HUES64 (cell line): ENCODE results near the gene GLRA3.

Experiments used
- H3K27ac ChIP-seq: 2 replicates; pipeline ENCODE4 v1.7.0; 2013; ENCODE audit warnings: low read depth, low read length, inconsistent platforms
- H3K27me3 ChIP-seq: 2 replicates; pipeline ENCODE4 v1.6.1; 2013; ENCODE audit warnings: mild to moderate bottlenecking, low read length; ENCODE audit not compliant: insufficient read depth
- H3K36me3 ChIP-seq: 2 replicates; pipeline ENCODE4 v1.6.1; 2013; ENCODE audit warnings: mild to moderate bottlenecking, low read length; ENCODE audit not compliant: insufficient read depth
- H3K4me1 ChIP-seq: 2 replicates; pipeline ENCODE4 v1.6.1; 2013; ENCODE audit warnings: mild to moderate bottlenecking, low read length, moderate library complexity; ENCODE audit not compliant: insufficient read depth
- H3K4me3 ChIP-seq: 2 replicates; pipeline ENCODE4 v1.5.1; 2013; ENCODE audit warnings: mild to moderate bottlenecking, low read length, moderate library complexity
- H3K9ac ChIP-seq: 2 replicates; pipeline ENCODE4 v1.6.1; 2013; ENCODE audit warnings: mild to moderate bottlenecking, low read depth, low read length
- H3K9me3 ChIP-seq: 2 replicates; pipeline ENCODE4 v1.6.1; 2013; ENCODE audit warnings: low read depth, low read length; ENCODE audit not compliant: insufficient read depth
- WGBS: fragments of 150-250, 120-280 bp; methylation state at CpG from one replicate; pipeline ENCODE4 v1.1.7; 2013; ENCODE audit warnings: missing lambda C conversion rate; 5-methylcytosine and 5-hydroxymethylcytosine counted together

The GLRA3 gene

GRCh38 chr4:174859904-174860303 lies 30.9 kb upstream of the GLRA3 start:
- Histone ChIP-seq H3K9me3 (no peaks in the 10 kb centered on the region), H3K9ac (no peak overlapping the region), H3K27ac (no peak overlapping the region), H3K36me3 (no peaks in the 10 kb centered on the region), H3K27me3 (no peaks in the 10 kb centered on the region), H3K4me1 (no peaks in the 10 kb centered on the region), H3K4me3 (no peak overlapping the region)
- WGBS, result 96% methylated on average over 2 of the region's 2 CpGs

- WGBS, result 89% methylated on average over 3 of the region's 3 CpGs
- Histone ChIP-seq H3K4me3 (no peak overlapping the region), H3K4me1 (no peaks in the 10 kb centered on the region), H3K36me3 (no peaks in the 10 kb centered on the region), H3K9me3 (no peaks in the 10 kb centered on the region), H3K27me3 (no peaks in the 10 kb centered on the region), H3K27ac (no peak overlapping the region), H3K9ac (no peak overlapping the region)
These were observed 28.1 kb upstream of the GLRA3 start for GRCh38 chr4:174856926-174857800.

GRCh38 chr4:174855050-174855449 lies 26.0 kb upstream of the GLRA3 start:
- no peaks in the 10 kb centered on the region for H3K36me3 ChIP-seq
- H3K27ac ChIP-seq, result no peak overlapping the region
- H3K9me3 ChIP-seq, result no peaks in the 10 kb centered on the region
- H3K4me3 ChIP-seq, result no peak overlapping the region
- H3K4me1 ChIP-seq, result no peaks in the 10 kb centered on the region
- 59% methylated on average over 4 of the region's 4 CpGs for WGBS
- no peaks in the 10 kb centered on the region for H3K27me3 ChIP-seq
- H3K9ac ChIP-seq, result no peak overlapping the region

GRCh38 chr4:174853629-174854028 lies 24.6 kb upstream of the GLRA3 start:
- WGBS, result 89% methylated on average over 2 of the region's 3 CpGs
- H3K9me3 ChIP-seq, result no peaks in the 10 kb centered on the region
- no peaks in the 10 kb centered on the region for H3K27me3 ChIP-seq

GRCh38 chr4:174848596-174848995 lies 19.5 kb upstream of the GLRA3 start:
- Histone ChIP-seq H3K4me1 (no peaks in the 10 kb centered on the region), H3K4me3 (no peak overlapping the region), H3K36me3 (no peaks in the 10 kb centered on the region), H3K27me3 (no peaks in the 10 kb centered on the region), H3K27ac (no peak overlapping the region), H3K9ac (no peak overlapping the region), H3K9me3 (0 out of 2 replicates have a peak, but pooled peaks cover 2% of the 10 kb centered on the region)
- 100% methylated on average over 2 of the region's 2 CpGs for WGBS

More at GRCh38 chr4:174853629-174854028, 24.6 kb upstream of the GLRA3 start:
- no peak overlapping the region for H3K4me3 ChIP-seq
- no peaks in the 10 kb centered on the region for H3K36me3 ChIP-seq
- H3K4me1 ChIP-seq, result no peaks in the 10 kb centered on the region
- no peak overlapping the region for H3K9ac ChIP-seq
- H3K27ac ChIP-seq, result no peak overlapping the region

- 0 out of 2 replicates have a peak, but pooled peaks cover 2% of the 10 kb centered on the region for H3K9me3 ChIP-seq
- H3K27me3 ChIP-seq, result no peaks in the 10 kb centered on the region
- WGBS, result 92% methylated on average over 2 of the region's 2 CpGs
- no peak overlapping the region for H3K9ac ChIP-seq
- H3K27ac ChIP-seq, result no peak overlapping the region
- H3K4me1 ChIP-seq, result no peaks in the 10 kb centered on the region
- no peaks in the 10 kb centered on the region for H3K36me3 ChIP-seq
- no peak overlapping the region for H3K4me3 ChIP-seq
These were observed 18.9 kb upstream of the GLRA3 start for GRCh38 chr4:174847801-174848427.

GRCh38 chr4:174835536-174835935 lies 6.5 kb upstream of the GLRA3 start:
- no peaks in the 10 kb centered on the region for H3K27me3 ChIP-seq
- no peaks in the 10 kb centered on the region for H3K4me1 ChIP-seq
- no peak overlapping the region for H3K9ac ChIP-seq
- H3K36me3 ChIP-seq, result no peaks in the 10 kb centered on the region
- H3K4me3 ChIP-seq, result no peak overlapping the region
- no peak overlapping the region for H3K27ac ChIP-seq
- no peaks in the 10 kb centered on the region for H3K9me3 ChIP-seq

- Histone ChIP-seq H3K27me3 (no peaks in the 10 kb centered on the region), H3K9ac (no peak overlapping the region)
- WGBS, result 97% methylated on average over 2 of the region's 2 CpGs
These were observed 5.4 kb upstream of the GLRA3 start for GRCh38 chr4:174834477-174834876.

GRCh38 chr4:174826660-174827059 lies 2.4 kb downstream of the GLRA3 start:
- Histone ChIP-seq H3K27ac (no peak overlapping the region), H3K4me1 (peaks cover 3% of the 10 kb centered on the region; the same call in 1 of the 2 replicates), H3K36me3 (no peaks in the 10 kb centered on the region), H3K9me3 (no peaks in the 10 kb centered on the region), H3K27me3 (no peaks in the 10 kb centered on the region), H3K4me3 (no peak overlapping the region), H3K9ac (no peak overlapping the region)

More at GRCh38 chr4:174834477-174834876, 5.4 kb upstream of the GLRA3 start:
- Histone ChIP-seq H3K27ac (no peak overlapping the region), H3K4me3 (no peak overlapping the region), H3K4me1 (no peaks in the 10 kb centered on the region), H3K9me3 (no peaks in the 10 kb centered on the region), H3K36me3 (no peaks in the 10 kb centered on the region)

GRCh38 chr4:174815282-174815681 lies 13.8 kb downstream of the GLRA3 start:
- Histone ChIP-seq H3K36me3 (no peaks in the 10 kb centered on the region), H3K27me3 (no peaks in the 10 kb centered on the region), H3K9me3 (peaks cover 26% of the 10 kb centered on the region), H3K4me1 (peaks cover 11% of the 10 kb centered on the region), H3K9ac (no peak overlapping the region), H3K4me3 (no peak overlapping the region), H3K27ac (no peak overlapping the region)
- WGBS, result 94% methylated on average over 3 of the region's 3 CpGs

GRCh38 chr4:174813292-174813691 lies 15.8 kb downstream of the GLRA3 start:
- Histone ChIP-seq H3K36me3 (no peaks in the 10 kb centered on the region), H3K4me1 (peaks cover 11% of the 10 kb centered on the region), H3K27ac (no peak overlapping the region), H3K4me3 (no peak overlapping the region), H3K9ac (no peak overlapping the region), H3K27me3 (no peaks in the 10 kb centered on the region), H3K9me3 (peaks cover 26% of the 10 kb centered on the region)
- WGBS, result 98% methylated on average over 2 of the region's 2 CpGs
